ENCODE results near the gene MAK.
"Not testable (repeated sequence)": the region's sequence is repeated elsewhere in the genome, so short reads cannot be mapped to it uniquely, and the experiment has no call there.

The MAK gene

DNA sequence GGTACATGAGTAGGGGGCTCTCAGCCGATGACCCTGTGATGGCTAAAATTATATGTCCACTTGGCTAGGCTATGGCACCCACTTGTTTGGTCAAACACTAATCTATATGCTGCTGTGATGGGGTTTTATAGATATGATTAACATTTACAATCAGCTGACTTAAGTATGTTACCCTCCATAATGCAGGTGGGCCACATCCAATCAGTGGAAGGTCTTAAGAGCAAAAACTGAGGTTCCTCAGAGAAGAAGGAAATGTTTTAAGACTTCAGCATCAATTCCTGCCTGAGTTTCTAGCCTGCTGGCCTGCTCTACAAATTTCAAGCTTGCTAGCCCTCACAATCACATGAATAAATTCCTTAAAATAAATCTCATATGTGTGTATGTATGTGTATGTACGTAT is 18.9 kb upstream of the MAK start:
- DNase-seq, result no peak
- intact Hi-C loops (cut with DNase I), result no loop called here

GRCh38 chr6:10854922-10855632 is 16.7 kb upstream of the MAK start:
- intact Hi-C loops (cut with DNase I), result no loop called here

DNA sequence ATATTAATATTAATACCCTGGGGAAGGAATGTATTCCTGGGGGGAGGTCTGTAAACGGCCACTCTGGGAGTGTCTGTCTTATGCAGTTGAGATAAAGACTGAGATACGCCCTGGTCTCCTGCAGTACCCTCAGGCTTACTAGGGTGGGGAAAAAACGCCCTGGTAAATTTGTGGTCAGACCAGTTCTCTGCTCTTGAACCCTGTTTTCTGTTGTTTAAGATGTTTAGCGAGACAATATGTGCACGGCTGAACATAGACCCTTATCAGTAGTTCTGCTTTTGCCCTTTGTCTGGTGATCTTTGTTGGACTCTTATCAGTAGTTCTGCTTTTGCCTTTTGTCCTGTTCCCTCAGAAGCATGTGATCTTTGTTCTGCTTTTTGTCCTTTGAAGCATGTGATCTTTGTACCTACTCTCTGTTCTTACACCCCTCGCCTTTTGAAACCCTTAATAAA is 15.5 kb upstream of the MAK start:
- intact Hi-C loops (cut with DNase I); DNase-seq: not testable (repeated sequence)

More at GRCh38 chr6:10854922-10855632, 16.7 kb upstream of the MAK start:
- no peak for DNase-seq

DNA sequence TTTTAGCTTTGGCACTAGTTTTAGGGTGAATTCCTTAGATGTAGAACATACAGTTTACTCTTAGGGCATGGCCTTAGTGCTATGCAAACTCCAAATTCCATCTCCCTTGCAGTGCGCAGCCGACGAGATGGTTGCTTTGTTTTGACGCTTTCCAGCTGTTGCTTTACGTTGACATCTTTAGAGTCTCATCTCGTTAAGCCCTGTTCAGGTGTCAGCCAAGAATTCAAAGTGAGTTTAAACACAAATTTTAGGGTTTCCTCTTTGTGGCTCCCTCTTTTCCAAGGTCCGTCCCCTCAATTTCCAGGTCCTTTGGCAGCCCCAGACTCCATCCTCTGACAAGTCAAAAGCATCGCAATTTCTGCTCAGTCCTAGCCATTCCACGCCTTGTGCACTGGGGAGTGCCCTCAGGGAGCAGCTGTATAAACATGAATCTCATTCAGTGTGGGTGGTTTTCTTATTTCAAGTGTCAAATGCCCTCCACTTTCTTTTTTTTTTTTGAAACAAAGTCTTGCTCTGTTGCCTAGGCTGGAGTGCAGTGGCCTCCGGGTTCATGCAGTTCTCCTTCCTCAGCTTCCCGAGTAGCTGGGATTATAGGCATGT is 14.1 kb upstream of the MAK start:
- intact Hi-C loops (cut with DNase I), result no loop called here
- DNase-seq, result no peak

- intact Hi-C loops (cut with DNase I), result no loop called here
Measured at GRCh38 chr6:10850728-10851127, 12.4 kb upstream of the MAK start.

GRCh38 chr6:10849901-10850300 is 11.6 kb upstream of the MAK start:
- no peak for DNase-seq
- intact Hi-C loops (cut with DNase I), result no loop called here

More at GRCh38 chr6:10850728-10851127, 12.4 kb upstream of the MAK start:
- DNase-seq, result no peak

DNA sequence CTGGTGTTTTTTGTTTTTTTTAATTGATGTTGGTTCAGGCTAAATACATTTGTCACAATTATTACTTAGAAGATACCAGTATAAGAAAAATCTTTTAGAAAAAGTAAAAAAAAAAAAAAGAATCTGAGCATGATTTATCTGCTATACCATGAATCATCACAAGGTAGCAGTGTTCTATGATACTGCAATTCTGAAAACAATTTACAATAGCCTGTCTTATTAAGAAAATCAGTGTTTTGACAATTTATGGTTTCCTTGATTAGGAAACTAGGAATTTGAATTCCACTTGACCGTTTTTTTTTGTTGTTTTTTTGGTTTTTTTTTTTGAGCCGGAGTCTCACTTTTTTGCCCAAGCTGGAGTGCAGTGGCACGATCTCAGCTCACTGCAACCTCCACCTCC is 9.3 kb upstream of the MAK start:
- intact Hi-C loops (cut with DNase I), result no loop called here
- no peak for DNase-seq

DNA sequence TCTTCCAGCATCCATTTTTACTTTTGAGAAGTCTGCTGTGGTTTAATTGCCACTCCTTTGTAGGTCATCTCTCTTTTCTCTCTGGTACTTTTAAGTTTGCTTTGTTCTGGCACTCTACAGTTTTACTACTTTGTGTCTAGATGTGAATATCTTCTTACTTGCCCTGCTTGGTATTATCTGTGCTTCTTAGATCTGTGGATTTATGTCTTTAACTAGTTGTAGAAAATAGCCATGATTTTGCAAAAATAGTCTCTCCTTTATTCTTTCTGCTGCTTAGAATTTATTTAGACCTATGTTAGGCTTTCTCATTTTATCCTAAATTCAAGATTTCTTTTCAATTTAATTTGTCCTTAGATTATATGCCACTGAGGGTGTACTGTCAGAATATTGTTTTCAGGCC is 5.2 kb upstream of the MAK start:
- no peak for DNase-seq
- intact Hi-C loops (cut with DNase I), result no loop called here

- DNase-seq, result no peak
- intact Hi-C loops (cut with DNase I), result loop anchor here (10.0 kb wide), 1 partner anchor 236 kb away; no protein-coding TSS in a partner anchor
Measured at GRCh38 chr6:10838794-10839333, 525 bp upstream of the MAK start.

- intact Hi-C loops (cut with DNase I), result loop anchor here (10.0 kb wide), 1 partner anchor 237 kb away; no protein-coding TSS in a partner anchor
- DNase-seq, result no peak
Measured at GRCh38 chr6:10837622-10837994, 731 bp downstream of the MAK start.

DNA sequence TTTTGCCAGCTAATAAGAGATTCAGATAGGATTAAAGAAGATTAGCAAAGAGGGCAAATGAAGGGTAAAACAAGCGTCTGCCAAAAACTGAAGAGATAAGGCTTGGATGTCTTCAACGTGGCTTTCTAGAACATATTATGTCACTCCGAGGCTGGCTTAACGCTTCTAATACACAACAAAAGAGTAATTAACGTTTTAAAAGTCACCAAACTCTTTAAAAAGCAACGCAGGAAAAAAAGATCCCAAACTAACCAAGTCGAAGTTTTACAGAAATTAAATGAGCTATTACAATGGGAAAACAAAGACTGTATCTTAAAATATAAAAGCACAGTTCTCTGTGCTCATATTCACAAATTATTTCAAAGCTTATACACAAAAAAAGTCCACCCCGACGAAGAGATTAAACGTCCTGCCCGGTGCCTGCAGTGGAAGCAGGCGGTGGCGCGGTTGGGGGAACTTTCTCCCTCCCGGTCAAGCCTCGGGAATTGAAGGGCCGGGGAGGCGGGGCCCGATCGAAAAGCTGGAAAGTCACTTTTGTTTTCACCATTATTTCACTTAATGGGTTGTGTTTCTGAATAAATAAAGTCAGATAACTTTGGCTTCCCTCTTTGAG is 1.2 kb downstream of the MAK start:
- intact Hi-C loops (cut with DNase I), result loop anchor here (10.0 kb wide), 1 partner anchor 238 kb away; no protein-coding TSS in a partner anchor
- peak in 5 of 10 donors; percentile 18 to 26 (median 23) for DNase-seq

- no peak for DNase-seq
- intact Hi-C loops (cut with DNase I), result loop anchor here (10.0 kb wide), 1 partner anchor 240 kb away; no protein-coding TSS in a partner anchor
Measured at GRCh38 chr6:10834823-10835222, 3.5 kb downstream of the MAK start.

DNA sequence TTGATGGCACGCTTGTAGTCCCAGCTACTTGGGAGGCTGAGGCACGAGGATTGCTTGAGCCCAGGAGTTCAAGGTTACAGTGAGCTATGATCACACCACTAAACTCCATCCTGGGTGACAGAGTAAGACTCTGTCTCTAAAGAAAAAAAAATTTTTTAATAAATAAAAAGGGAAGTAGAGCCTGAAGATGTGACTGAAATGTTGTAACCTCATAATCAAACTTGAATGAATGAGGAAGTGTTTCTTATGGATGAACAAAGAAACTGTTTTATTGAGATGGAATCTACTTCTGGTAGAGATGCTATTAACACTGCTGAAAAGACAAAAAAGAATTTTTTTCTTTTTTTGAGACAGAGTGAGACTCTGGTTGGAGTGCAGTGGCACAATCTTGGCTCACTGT is 6.7 kb downstream of the MAK start:
- intact Hi-C loops (cut with DNase I), result loop anchor here (10.0 kb wide), 1 partner anchor 243 kb away; no protein-coding TSS in a partner anchor
- no peak for DNase-seq

- intact Hi-C loops (cut with DNase I), result no loop called here
Measured at GRCh38 chr6:10824819-10825218, 13.5 kb downstream of the MAK start.

DNA sequence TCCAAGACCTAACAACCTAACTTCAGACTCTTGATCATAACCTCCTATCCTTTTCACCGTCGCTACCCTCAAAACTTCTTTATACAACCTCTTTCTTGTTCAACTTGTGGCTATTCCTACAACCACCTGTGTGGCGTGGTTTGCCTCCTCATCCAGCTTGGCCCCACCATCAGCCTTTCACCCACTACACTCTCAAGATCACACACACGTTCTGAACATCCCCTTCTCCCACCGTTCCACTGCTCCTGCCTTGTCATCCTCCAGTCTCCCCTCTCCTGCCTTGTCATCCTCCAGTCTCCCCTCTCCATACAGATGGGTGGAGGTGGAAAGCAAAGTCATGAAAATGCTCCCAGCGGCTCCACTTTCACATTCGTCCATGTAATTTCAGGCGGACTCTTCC is 14.0 kb downstream of the MAK start:
- intact Hi-C loops (cut with DNase I), result no loop called here
- no peak for DNase-seq

More at GRCh38 chr6:10824819-10825218, 13.5 kb downstream of the MAK start:
- no peak for DNase-seq

DNA sequence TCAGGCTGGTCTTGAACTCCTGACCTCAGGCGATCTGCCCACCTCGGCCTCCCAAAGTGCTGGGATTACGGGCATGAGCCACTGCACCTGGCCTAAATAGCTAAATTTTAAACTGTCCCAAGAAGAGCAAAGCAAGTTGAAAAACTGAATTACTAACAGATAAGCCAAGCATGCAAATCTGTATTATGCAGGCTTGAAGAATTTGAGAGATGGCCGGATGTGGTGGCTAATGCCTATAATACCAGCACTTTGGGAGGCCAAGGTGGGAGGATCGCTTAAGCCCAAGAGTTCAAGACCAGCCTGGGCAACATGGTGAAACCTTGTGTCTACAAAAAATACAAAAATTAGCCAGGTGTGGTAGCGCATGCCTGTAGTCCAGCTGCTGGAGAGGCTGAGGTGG is 24.2 kb downstream of the MAK start:
- intact Hi-C loops (cut with DNase I); DNase-seq: not testable (repeated sequence)

DNA sequence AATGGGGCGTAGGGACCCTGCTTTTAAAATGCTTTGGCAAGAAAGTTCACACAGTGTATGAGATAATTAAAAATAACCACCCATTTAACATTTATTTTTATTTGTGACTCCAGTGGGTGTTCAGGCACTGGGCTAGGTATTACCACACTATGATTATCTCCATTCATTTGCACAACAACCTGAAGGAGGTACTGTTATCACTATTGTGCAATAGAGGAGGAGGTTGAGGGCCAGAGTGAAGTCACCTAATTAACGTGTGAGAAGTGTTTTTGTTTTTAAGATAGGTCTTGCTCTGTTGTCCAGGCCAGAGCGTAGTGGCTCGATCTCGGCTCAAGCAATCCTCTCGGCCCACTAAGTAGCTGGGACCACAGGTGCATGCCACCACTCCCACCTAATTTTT is 29.2 kb downstream of the MAK start:
- intact Hi-C loops (cut with DNase I), result no loop called here
- DNase-seq, result no peak

- intact Hi-C loops (cut with DNase I), result no loop called here
Measured at GRCh38 chr6:10808376-10808775, 30.0 kb downstream of the MAK start.

GRCh38 chr6:10801224-10801848 is 37.0 kb downstream of the MAK start:
- intact Hi-C loops (cut with DNase I), result loop anchor here (1.0 kb wide), 1 partner anchor 291 kb away; no protein-coding TSS in a partner anchor
- DNase-seq, result peak; percentile 22 to 95 (median 60)

More at GRCh38 chr6:10808376-10808775, 30.0 kb downstream of the MAK start:
- DNase-seq, result no peak

GRCh38 chr6:10800810-10801209 is 37.5 kb downstream of the MAK start:
- intact Hi-C loops (cut with DNase I), result loop anchor here (1.0 kb wide), 1 partner anchor 291 kb away; no protein-coding TSS in a partner anchor
- DNase-seq, result no peak

Data from posterior cingulate gyrus (tissue), 11 donors.